Measurements from ENCODE around the gene PDGFC.

DNA sequence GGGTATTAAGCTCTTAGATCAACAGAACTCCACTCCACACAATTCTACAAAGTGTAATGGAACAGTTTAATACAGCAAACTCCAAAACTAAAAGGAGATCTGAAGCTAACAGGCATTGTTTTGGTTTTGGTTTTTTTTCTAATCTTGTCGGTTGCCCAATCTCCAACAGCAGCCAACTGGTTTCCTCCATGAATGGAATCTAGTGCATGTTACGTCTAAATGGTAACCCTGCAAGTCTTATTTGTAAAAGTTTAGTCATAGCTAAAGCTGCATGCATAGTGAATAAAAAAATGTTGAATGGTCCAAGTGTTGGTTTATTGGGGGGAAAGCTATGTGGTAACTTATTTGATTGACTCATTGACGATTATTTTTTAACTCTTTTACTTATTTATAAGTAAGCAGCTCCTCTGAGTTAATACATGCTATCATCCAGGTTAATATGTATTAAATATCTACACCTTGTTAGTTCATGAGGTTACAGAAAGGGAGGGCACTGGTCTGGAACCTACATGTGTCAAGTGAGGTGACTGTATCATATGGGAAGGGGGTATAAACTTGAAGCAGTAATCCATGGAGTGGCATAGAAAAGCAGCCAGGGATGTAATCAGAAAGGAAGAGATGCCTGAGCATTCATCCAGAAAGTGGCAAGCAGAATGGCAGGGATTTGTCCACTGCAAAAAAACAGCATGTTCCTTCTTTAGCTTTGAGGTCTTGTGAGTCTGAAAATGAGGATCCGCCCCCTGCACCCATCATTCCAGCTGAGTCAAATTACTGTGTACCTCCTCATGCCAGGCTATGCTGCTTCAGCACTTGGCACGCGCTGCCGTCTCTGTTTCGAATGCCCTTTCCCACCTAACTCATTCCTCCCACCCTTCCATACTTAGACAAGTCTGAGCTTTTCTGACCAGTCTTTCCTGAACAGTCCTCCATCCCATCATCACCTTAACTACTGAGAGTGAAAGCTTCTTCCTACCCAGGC is 81.7 kb downstream of the PDGFC start:
- TF ChIP-seq, protein P1, sequence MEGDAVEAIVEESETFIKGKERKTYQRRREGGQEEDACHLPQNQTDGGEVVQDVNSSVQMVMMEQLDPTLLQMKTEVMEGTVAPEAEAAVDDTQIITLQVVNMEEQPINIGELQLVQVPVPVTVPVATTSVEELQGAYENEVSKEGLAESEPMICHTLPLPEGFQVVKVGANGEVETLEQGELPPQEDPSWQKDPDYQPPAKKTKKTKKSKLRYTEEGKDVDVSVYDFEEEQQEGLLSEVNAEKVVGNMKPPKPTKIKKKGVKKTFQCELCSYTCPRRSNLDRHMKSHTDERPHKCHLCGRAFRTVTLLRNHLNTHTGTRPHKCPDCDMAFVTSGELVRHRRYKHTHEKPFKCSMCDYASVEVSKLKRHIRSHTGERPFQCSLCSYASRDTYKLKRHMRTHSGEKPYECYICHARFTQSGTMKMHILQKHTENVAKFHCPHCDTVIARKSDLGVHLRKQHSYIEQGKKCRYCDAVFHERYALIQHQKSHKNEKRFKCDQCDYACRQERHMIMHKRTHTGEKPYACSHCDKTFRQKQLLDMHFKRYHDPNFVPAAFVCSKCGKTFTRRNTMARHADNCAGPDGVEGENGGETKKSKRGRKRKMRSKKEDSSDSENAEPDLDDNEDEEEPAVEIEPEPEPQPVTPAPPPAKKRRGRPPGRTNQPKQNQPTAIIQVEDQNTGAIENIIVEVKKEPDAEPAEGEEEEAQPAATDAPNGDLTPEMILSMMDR (IDR thresholded peaks at IDR 0.05): no peak
- TF ChIP-seq POLR2AphosphoS5 (IDR thresholded peaks at IDR 0.05) (no peak), POLR2A (IDR thresholded peaks at IDR 0.05) (no peak)

All from stomach (tissue), 4 donors.